HS-5 (cell line): Measurements from ENCODE around the gene BID.

Experiments used
- DNase-seq: peaks from one replicate; pipeline ENCODE4 v3.0.0-alpha.2; 2012; ENCODE audit warnings: low read depth

Gene BID

GRCh38 chr22:17774206-17774925, at the start of gene BID:
TSS of gene BID (minus strand) at chr22:17774469. CDS start at chr22:17750116, 24,353 bp downstream.
- DNase-seq = no peak

- no peak for DNase-seq
Observed at GRCh38 chr22:17823964-17824363, 49.7 kb upstream of the BID start.

GRCh38 chr22:17823226-17823625, 49.0 kb upstream of the BID start:
- DNase-seq = no peak

- DNase-seq = no peak
Observed at GRCh38 chr22:17822087-17822486, 47.8 kb upstream of the BID start.

GRCh38 chr22:17820879-17821439, 46.7 kb upstream of the BID start:
- DNase-seq = no peak

GRCh38 chr22:17818649-17819048, 44.4 kb upstream of the BID start:
- no peak for DNase-seq

- DNase-seq = no peak
Observed at GRCh38 chr22:17818180-17818579, 43.9 kb upstream of the BID start.

- no peak for DNase-seq
Observed at GRCh38 chr22:17817511-17818065, 43.3 kb upstream of the BID start.

GRCh38 chr22:17817079-17817478, 42.8 kb upstream of the BID start:
- DNase-seq = no peak

- DNase-seq = no peak
Observed at GRCh38 chr22:17816649-17817048, 42.4 kb upstream of the BID start.

- no peak for DNase-seq
Observed at GRCh38 chr22:17815703-17816254, 41.5 kb upstream of the BID start.

- DNase-seq = no peak
Observed at GRCh38 chr22:17814830-17815229, 40.6 kb upstream of the BID start.

GRCh38 chr22:17814084-17814483, 39.8 kb upstream of the BID start:
- DNase-seq = no peak

- DNase-seq = no peak
Observed at GRCh38 chr22:17811119-17811518, 36.9 kb upstream of the BID start.

- no peak for DNase-seq
Observed at GRCh38 chr22:17810570-17811116, 36.4 kb upstream of the BID start.

- no peak for DNase-seq
Observed at GRCh38 chr22:17808693-17809403, 34.6 kb upstream of the BID start.

GRCh38 chr22:17807578-17808410, 33.5 kb upstream of the BID start:
- DNase-seq = no peak

GRCh38 chr22:17807086-17807485, 32.8 kb upstream of the BID start:
- no peak for DNase-seq

- DNase-seq = no peak
Observed at GRCh38 chr22:17806437-17806836, 32.2 kb upstream of the BID start.

GRCh38 chr22:17804331-17805080, 30.2 kb upstream of the BID start:
- no peak for DNase-seq
